CD4-positive, alpha-beta memory T cell (primary cell): ENCODE results near the gene KRT73. TPM values are rescaled to one million over a fixed set of nuclear protein-coding genes. Genes with fewer than 3 reads are reported as not detected.
A peak's percentile ranks its signal among the peaks of the same experiment; 100 is the strongest.

Experiments
- CTCF ChIA-PET: fragments of 350-600 bp; sonication (Branson Sonifier 250); formaldehyde crosslinking; loops from one replicate; lab custom pipeline; 2021; ENCODE audit warnings: inconsistent platforms; ENCODE audit not compliant: partially characterized antibody; lab: Charles Lee
- POLR2A ChIA-PET: fragments of 350-600 bp; sonication (Branson Sonifier 250); formaldehyde crosslinking; loops from one replicate; lab custom pipeline; 2021; ENCODE audit not compliant: partially characterized antibody; lab: Charles Lee
- DNase-seq, 5 donors: peaks; one replicate each; pipeline versions ENCODE4 v3.0.0 to v3.0.0-alpha.2; 2020 to 2022; ENCODE audit warnings: mixed read lengths in 1 of 5
- H3K27ac ChIP-seq: one replicate; pipeline ENCODE4 v1.7.0; 2013; ENCODE audit warnings: low read depth, low read length
- H3K27me3 ChIP-seq: 2 replicates; pipeline ENCODE4 v1.7.0; 2013; ENCODE audit warnings: mild to moderate bottlenecking, low read length, moderate library complexity; ENCODE audit not compliant: insufficient read depth
- H3K36me3 ChIP-seq: 2 replicates; pipeline ENCODE4 v1.7.0; 2013; ENCODE audit warnings: mild to moderate bottlenecking, low read length, moderate library complexity; ENCODE audit not compliant: insufficient read depth
- H3K4me1 ChIP-seq: 2 replicates; pipeline ENCODE4 v1.7.0; 2013; ENCODE audit warnings: mild to moderate bottlenecking, low read length, moderate library complexity; ENCODE audit not compliant: insufficient read depth
- H3K4me3 ChIP-seq, 2 donors: one replicate each; pipeline ENCODE4 v1.7.0; 2013; ENCODE audit warnings: low read length in 2 of 2, mild to moderate bottlenecking in 1 of 2
- H3K9me3 ChIP-seq, 2 donors: one replicate each; pipeline ENCODE4 v1.7.0; 2013; ENCODE audit warnings: low read length in 2 of 2, control low read depth in 1 of 2; ENCODE audit not compliant: control insufficient read depth in 1 of 2
- H3K27ac Mint-ChIP-seq, 7 donors: one replicate each; pipeline ENCODE4 v1.8.0; 2020 to 2021; ENCODE audit warnings: mixed read lengths in 7 of 7, mild to moderate bottlenecking in 6 of 7, inconsistent platforms in 3 of 7, moderate library complexity in 3 of 7
- H3K27me3 Mint-ChIP-seq, 2 donors: one replicate each; pipeline ENCODE4 v1.8.0; 2020 to 2021; ENCODE audit warnings: mixed read lengths in 2 of 2
- H3K36me3 Mint-ChIP-seq, 2 donors: one replicate each; pipeline ENCODE4 v1.8.0; 2020 to 2021; ENCODE audit warnings: mixed read lengths in 2 of 2, inconsistent platforms in 1 of 2, mild to moderate bottlenecking in 1 of 2
- H3K4me1 Mint-ChIP-seq, 4 donors: one replicate each; pipeline ENCODE4 v1.8.0; 2020 to 2021; ENCODE audit warnings: mixed read lengths in 4 of 4, mild to moderate bottlenecking in 1 of 4
- H3K4me3 Mint-ChIP-seq, 8 donors: one replicate each; pipeline ENCODE4 v1.8.0; 2020 to 2021; ENCODE audit warnings: mixed read lengths in 8 of 8, mild to moderate bottlenecking in 7 of 8, moderate library complexity in 6 of 8, inconsistent platforms in 3 of 8
- H3K9me3 Mint-ChIP-seq, 8 donors: one replicate each; pipeline ENCODE4 v1.8.0; 2020 to 2021; ENCODE audit warnings: mixed read lengths in 8 of 8, mild to moderate bottlenecking in 5 of 8, inconsistent platforms in 3 of 8, moderate library complexity in 1 of 8
- intact Hi-C: fragments of 100-400 bp; cut with micrococcal nuclease; formaldehyde crosslinking; loops from one replicate; pipeline ENCODE4 v1.15.1; 2023
- polyA plus RNA-seq, 2 donors: library from polyadenylated mRNA; unstranded; fragments of 300-500 nt; fragmentation: Illumina TruSeq; gene quantifications; one replicate each; pipeline ENCODE4 v1.2.3, GENCODE V29; 2021
- total RNA-seq, 2 experiments: library from RNA; stranded (reverse); gene quantifications; one replicate each; pipeline ENCODE4 v1.2.3, GENCODE V29; 2021

The KRT73 gene
- total and polyA plus RNA-seq, 4 experiments from 2014 or later, result 1.2 to 6.0 (median 3.5) TPM

GRCh38 chr12:52573743-52574142 is 44.6 kb downstream of the KRT73 start, which contains the start of gene KRT74:
TSS of gene KRT74 (minus strand) at chr12:52573843. CDS start at chr12:52573777, 66 bp downstream.
- H3K4me3 Mint-ChIP-seq, result no peak within 1 kb of the TSS
- H3K9me3 Mint-ChIP-seq, result no peaks in the 10 kb centered on the region
- Histone ChIP-seq H3K27ac (no peak within 1 kb of the TSS), H3K36me3 (no peaks in the 10 kb centered on the region), H3K4me3 (no peak within 1 kb of the TSS), H3K4me1 (no peaks in the 10 kb centered on the region), H3K9me3 (no peaks in the 10 kb centered on the region), H3K27me3 (no peaks in the 10 kb centered on the region)
- intact Hi-C loops, result no loop called here
- H3K27ac Mint-ChIP-seq, result peak within 1 kb of the TSS in 1 of 7 donors; percentile 12
- no peak for DNase-seq
- ChIA-PET POLR2A (no interaction called here), CTCF (interaction anchor here (1.3 to 17.5 kb wide), 2 partner anchors 8 to 306 kb away, joined by 3 to 317 read pairs; no protein-coding TSS in a partner anchor)
- peaks cover 6 to 18% of the 10 kb centered on the region in 2 donors for H3K27me3 Mint-ChIP-seq
- no peaks in the 10 kb centered on the region for H3K36me3 Mint-ChIP-seq
- H3K4me1 Mint-ChIP-seq, result no peaks in the 10 kb centered on the region

- Histone ChIP-seq H3K27me3 (no peaks in the 10 kb centered on the region), H3K4me1 (no peaks in the 10 kb centered on the region), H3K36me3 (no peaks in the 10 kb centered on the region), H3K4me3 (no peak overlapping the region), H3K9me3 (no peaks in the 10 kb centered on the region), H3K27ac (no peak overlapping the region)
- Mint-ChIP-seq H3K36me3 (no peaks in the 10 kb centered on the region), H3K4me1 (no peaks in the 10 kb centered on the region), H3K27ac (no peak overlapping the region), H3K4me3 (no peak overlapping the region), H3K9me3 (no peaks in the 10 kb centered on the region), H3K27me3 (peaks cover 6 to 18% of the 10 kb centered on the region in 2 donors)
- DNase-seq, result no peak
- ChIA-PET POLR2A (no interaction called here), CTCF (interaction anchor here (1.3 to 17.5 kb wide), 2 partner anchors 8 to 306 kb away, joined by 3 to 317 read pairs; no protein-coding TSS in a partner anchor)
- intact Hi-C loops, result no loop called here
These were observed 45.1 kb downstream of the KRT73 start for GRCh38 chr12:52573306-52573705.

GRCh38 chr12:52570511-52570910 is 47.8 kb downstream of the KRT73 start:
- H3K4me3 Mint-ChIP-seq, result no peak overlapping the region
- intact Hi-C loops, result no loop called here
- ChIA-PET CTCF (no interaction called here), POLR2A (no interaction called here)
- H3K4me1 Mint-ChIP-seq, result no peaks in the 10 kb centered on the region
- no peaks in the 10 kb centered on the region for H3K36me3 ChIP-seq
- H3K9me3 ChIP-seq, result no peaks in the 10 kb centered on the region
- peaks cover 8 to 32% of the 10 kb centered on the region in 2 donors for H3K27me3 Mint-ChIP-seq
- H3K36me3 Mint-ChIP-seq, result no peaks in the 10 kb centered on the region
- peaks cover 2% of the 10 kb centered on the region for H3K27me3 ChIP-seq
- H3K9me3 Mint-ChIP-seq, result no peaks in the 10 kb centered on the region
- H3K27ac Mint-ChIP-seq, result no peak overlapping the region
- no peak overlapping the region for H3K4me3 ChIP-seq
- H3K4me1 ChIP-seq, result no peaks in the 10 kb centered on the region
- H3K27ac ChIP-seq, result no peak overlapping the region
- DNase-seq, result no peak

- H3K36me3 ChIP-seq, result no peaks in the 10 kb centered on the region
- no peak for DNase-seq
- Mint-ChIP-seq H3K27ac (no peak overlapping the region), H3K4me1 (no peaks in the 10 kb centered on the region), H3K27me3 (peaks cover 17 to 37% of the 10 kb centered on the region in 2 donors), H3K4me3 (no peak overlapping the region), H3K36me3 (no peaks in the 10 kb centered on the region), H3K9me3 (no peaks in the 10 kb centered on the region)
- H3K4me3 ChIP-seq, result no peak overlapping the region
- ChIA-PET CTCF (no interaction called here), POLR2A (no interaction called here)
- H3K27ac ChIP-seq, result no peak overlapping the region
- H3K27me3 ChIP-seq, result peaks cover 4% of the 10 kb centered on the region
- H3K4me1 ChIP-seq, result no peaks in the 10 kb centered on the region
- intact Hi-C loops, result no loop called here
- no peaks in the 10 kb centered on the region for H3K9me3 ChIP-seq
These were observed 50.2 kb downstream of the KRT73 start for GRCh38 chr12:52568111-52568510.

- ChIA-PET CTCF (interaction anchor here (1.0 kb wide), 1 partner anchor 78 kb away, joined by 3 read pairs; no protein-coding TSS in a partner anchor), POLR2A (no interaction called here)
- H3K36me3 ChIP-seq, result no peaks in the 10 kb centered on the region
- no peaks in the 10 kb centered on the region for H3K9me3 Mint-ChIP-seq
- H3K4me3 ChIP-seq, result no peak overlapping the region
- peak overlapping the region in 1 of 7 donors; percentile 80 for H3K27ac Mint-ChIP-seq
- no peaks in the 10 kb centered on the region for H3K9me3 ChIP-seq
- H3K4me3 Mint-ChIP-seq, result no peak overlapping the region
- no peaks in the 10 kb centered on the region for H3K4me1 ChIP-seq
- DNase-seq, result peak in 2 of 5 donors; percentile 17 to 48
- H3K36me3 Mint-ChIP-seq, result no peaks in the 10 kb centered on the region
- H3K27ac ChIP-seq, result no peak overlapping the region
- intact Hi-C loops, result no loop called here
- peaks cover 7% of the 10 kb centered on the region for H3K27me3 ChIP-seq
- H3K4me1 Mint-ChIP-seq, result no peaks in the 10 kb centered on the region
- peaks cover 15 to 27% of the 10 kb centered on the region in 2 donors for H3K27me3 Mint-ChIP-seq
These were observed 51.5 kb downstream of the KRT73 start for GRCh38 chr12:52566847-52567291.

- H3K4me1 Mint-ChIP-seq, result no peaks in the 10 kb centered on the region
- peaks cover 13 to 26% of the 10 kb centered on the region in 2 donors for H3K27me3 Mint-ChIP-seq
- no peaks in the 10 kb centered on the region for H3K9me3 ChIP-seq
- DNase-seq, result no peak
- ChIA-PET CTCF (no interaction called here), POLR2A (no interaction called here)
- no peaks in the 10 kb centered on the region for H3K4me1 ChIP-seq
- peaks cover 9% of the 10 kb centered on the region for H3K27me3 ChIP-seq
- no peaks in the 10 kb centered on the region for H3K9me3 Mint-ChIP-seq
- no peak overlapping the region for H3K4me3 Mint-ChIP-seq
- no peak overlapping the region for H3K27ac ChIP-seq
- H3K27ac Mint-ChIP-seq, result no peak overlapping the region
- no peaks in the 10 kb centered on the region for H3K36me3 ChIP-seq
- H3K4me3 ChIP-seq, result no peak overlapping the region
- no peaks in the 10 kb centered on the region for H3K36me3 Mint-ChIP-seq
- intact Hi-C loops, result no loop called here
These were observed 53.8 kb downstream of the KRT73 start for GRCh38 chr12:52564582-52564981.

- H3K4me3 ChIP-seq, result no peak overlapping the region
- peaks cover 14 to 19% of the 10 kb centered on the region in 2 donors for H3K27me3 Mint-ChIP-seq
- POLR2A ChIA-PET, result no interaction called here
These were observed 56.4 kb downstream of the KRT73 start for GRCh38 chr12:52561880-52562449.

More at GRCh38 chr12:52561880-52562449, 56.4 kb downstream of the KRT73 start:
- Histone ChIP-seq H3K27me3 (peaks cover 9% of the 10 kb centered on the region), H3K9me3 (no peaks in the 10 kb centered on the region), H3K4me1 (no peaks in the 10 kb centered on the region), H3K36me3 (no peaks in the 10 kb centered on the region), H3K27ac (no peak overlapping the region)
- Mint-ChIP-seq H3K4me3 (no peak overlapping the region), H3K9me3 (no peaks in the 10 kb centered on the region), H3K36me3 (no peaks in the 10 kb centered on the region), H3K27ac (no peak overlapping the region), H3K4me1 (peaks cover 0 to 2% (median 0%) of the 10 kb centered on the region in 4 donors)
- CTCF ChIA-PET, result interaction anchor here (0.8 kb wide), 1 partner anchor 24 kb away, joined by 3 read pairs; no protein-coding TSS in a partner anchor
- DNase-seq, result no peak
- intact Hi-C loops, result no loop called here
